NCI-H2227 (cell line): Measurements from ENCODE around the gene SETSIP.
"Not testable (repeated sequence)": the region's sequence is repeated elsewhere in the genome, so short reads cannot be mapped to it uniquely, and the experiment has no call there.

Source experiments
- DNase-seq: peaks from one replicate; lab custom pipeline; 2025; ENCODE audit not compliant: unreplicated experiment; lab: John Stamatoyannopoulos, UW

The SETSIP gene

GRCh38 chr1:92075311-92075710 is at the start of gene SETSIP:
Gene SETSIP, minus strand, starts transcription at chr1:92075411. Its CDS starts 0 bp downstream, at chr1:92075411.
- no peak for DNase-seq

- no peak for DNase-seq
Observed at GRCh38 chr1:92123868-92124267, 48.7 kb upstream of the SETSIP start.

- no peak for DNase-seq
Observed at GRCh38 chr1:92118826-92119225, 43.6 kb upstream of the SETSIP start.

- DNase-seq, result no peak
Observed at GRCh38 chr1:92117526-92117925, 42.3 kb upstream of the SETSIP start.

- no peak for DNase-seq
Observed at GRCh38 chr1:92108631-92109030, 33.4 kb upstream of the SETSIP start.

GRCh38 chr1:92105546-92106081 is 30.4 kb upstream of the SETSIP start:
- no peak for DNase-seq

- no peak for DNase-seq
Observed at GRCh38 chr1:92096317-92096716, 21.1 kb upstream of the SETSIP start.

- no peak for DNase-seq
Observed at GRCh38 chr1:92095874-92096273, 20.7 kb upstream of the SETSIP start.

GRCh38 chr1:92094595-92094994 is 19.4 kb upstream of the SETSIP start:
- DNase-seq, result no peak

GRCh38 chr1:92094090-92094489 is 18.9 kb upstream of the SETSIP start:
- no peak for DNase-seq

- DNase-seq, result no peak
Observed at GRCh38 chr1:92091625-92092024, 16.4 kb upstream of the SETSIP start.

GRCh38 chr1:92087542-92087941 is 12.3 kb upstream of the SETSIP start:
- peak; percentile 14 for DNase-seq

GRCh38 chr1:92085727-92086126 is 10.5 kb upstream of the SETSIP start:
- DNase-seq, result no peak

GRCh38 chr1:92084651-92085050 is 9.4 kb upstream of the SETSIP start:
- DNase-seq, result no peak

GRCh38 chr1:92081031-92081430 is 5.8 kb upstream of the SETSIP start:
- no peak for DNase-seq

- peak; percentile 87 for DNase-seq
Observed at GRCh38 chr1:92080128-92080985, 5.1 kb upstream of the SETSIP start, which contains the start of gene BTBD8. Gene BTBD8, plus strand, starts transcription at chr1:92080345. Its CDS starts 227 bp downstream, at chr1:92080572.

- DNase-seq, result no peak
Observed at GRCh38 chr1:92079441-92079840, 4.2 kb upstream of the SETSIP start.

GRCh38 chr1:92078077-92078476 is 2.9 kb upstream of the SETSIP start:
- not testable (repeated sequence) for DNase-seq

- no peak for DNase-seq
Observed at GRCh38 chr1:92076363-92076762, 1.2 kb upstream of the SETSIP start.

- DNase-seq, result not testable (repeated sequence)
Observed at GRCh38 chr1:92074446-92074845, 765 bp downstream of the SETSIP start.

GRCh38 chr1:92070892-92071291 is 4.3 kb downstream of the SETSIP start:
- DNase-seq, result no peak

- DNase-seq, result no peak
Observed at GRCh38 chr1:92066321-92066720, 8.9 kb downstream of the SETSIP start.
